ENCODE data around the gene TOP1.

GRCh38 chr20:40983898-40984297 lies 44.7 kb upstream of the TOP1 start:
- TF ChIP-seq CTCF (IDR thresholded peaks at IDR 0.05) (no peak), POLR2A (IDR thresholded peaks at IDR 0.05) (no peak)

Measured in right lobe of liver (tissue), 4 donors.